ENCODE results near the gene CXCL8. TPM values are rescaled to one million over a fixed set of nuclear protein-coding genes. Genes with fewer than 3 reads are reported as not detected.

The CXCL8 gene
- total and polyA plus RNA-seq, 4 donors: 0.33 to 3.8 (median 1.1) TPM

DNA sequence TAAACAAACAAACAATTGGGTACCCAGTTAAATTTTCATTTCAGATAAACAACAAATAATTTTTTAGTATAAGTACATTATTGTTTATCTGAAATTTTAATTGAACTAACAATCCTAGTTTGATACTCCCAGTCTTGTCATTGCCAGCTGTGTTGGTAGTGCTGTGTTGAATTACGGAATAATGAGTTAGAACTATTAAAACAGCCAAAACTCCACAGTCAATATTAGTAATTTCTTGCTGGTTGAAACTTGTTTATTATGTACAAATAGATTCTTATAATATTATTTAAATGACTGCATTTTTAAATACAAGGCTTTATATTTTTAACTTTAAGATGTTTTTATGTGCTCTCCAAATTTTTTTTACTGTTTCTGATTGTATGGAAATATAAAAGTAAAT lies 2.9 kb downstream of the CXCL8 start:
- peaks cover 0 to 3% (median 0%) of the 10 kb centered on the region in 4 donors for H3K27me3 ChIP-seq (ENCODE audit: control insufficient read depth in 4 of 4, insufficient read depth in 4 of 4, low read length in 3 of 4)
- DNase-seq (ENCODE audit: low spot score): no peak
- H3K36me3 ChIP-seq (ENCODE audit: control insufficient read depth in 4 of 4, insufficient read depth in 3 of 4, low read depth in 1 of 4, low read length in 3 of 4): no peaks in the 10 kb centered on the region
- no peaks in the 10 kb centered on the region for H3K9me3 ChIP-seq (ENCODE audit: control insufficient read depth in 4 of 4, low read length in 3 of 4)
- H3K9ac ChIP-seq (ENCODE audit: low read depth in 1 of 2, low read length in 2 of 2): no peak overlapping the region
- H3K27ac ChIP-seq (ENCODE audit: low read depth in 1 of 2, low read length in 2 of 2): no peak overlapping the region
- H3K4me1 ChIP-seq (ENCODE audit: control insufficient read depth in 4 of 4, insufficient read depth in 4 of 4, low read length in 3 of 4): peaks cover 0 to 4% (median 2%) of the 10 kb centered on the region in 4 donors
- no peak overlapping the region for H3K4me3 ChIP-seq (ENCODE audit: low read depth in 1 of 3, low read length in 3 of 3)
- no peak for TF ChIP-seq HNF4G (IDR thresholded peaks at IDR 0.05)
- no peak for TF ChIP-seq JUND (IDR thresholded peaks at IDR 0.05)
- no peak for TF ChIP-seq HNF4A (conservative IDR thresholded peaks at IDR 0.05)
- no peak for TF ChIP-seq TAF1 (conservative IDR thresholded peaks at IDR 0.05)
- TF ChIP-seq SP1 (IDR thresholded peaks at IDR 0.05): no peak
- no peak for TF ChIP-seq NR2F2 (IDR thresholded peaks at IDR 0.05)
- no peak for TF ChIP-seq EGR1 (IDR thresholded peaks at IDR 0.05; ENCODE audit: low read depth in 2 of 2)
- TF ChIP-seq GABPA (IDR thresholded peaks at IDR 0.05 in 1 of 2, conservative IDR thresholded peaks at IDR 0.05 in 1 of 2): no peak
- TF ChIP-seq, protein P1, sequence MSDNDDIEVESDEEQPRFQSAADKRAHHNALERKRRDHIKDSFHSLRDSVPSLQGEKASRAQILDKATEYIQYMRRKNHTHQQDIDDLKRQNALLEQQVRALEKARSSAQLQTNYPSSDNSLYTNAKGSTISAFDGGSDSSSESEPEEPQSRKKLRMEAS (IDR thresholded peaks at IDR 0.05): no peak
- TF ChIP-seq, protein P2, sequence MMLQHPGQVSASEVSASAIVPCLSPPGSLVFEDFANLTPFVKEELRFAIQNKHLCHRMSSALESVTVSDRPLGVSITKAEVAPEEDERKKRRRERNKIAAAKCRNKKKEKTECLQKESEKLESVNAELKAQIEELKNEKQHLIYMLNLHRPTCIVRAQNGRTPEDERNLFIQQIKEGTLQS (IDR thresholded peaks at IDR 0.05): no peak
- no peak for TF ChIP-seq FOXA1 (IDR thresholded peaks at IDR 0.05)
- WGBS: 91% methylated on average over 1 of the region's 1 CpG

DNA sequence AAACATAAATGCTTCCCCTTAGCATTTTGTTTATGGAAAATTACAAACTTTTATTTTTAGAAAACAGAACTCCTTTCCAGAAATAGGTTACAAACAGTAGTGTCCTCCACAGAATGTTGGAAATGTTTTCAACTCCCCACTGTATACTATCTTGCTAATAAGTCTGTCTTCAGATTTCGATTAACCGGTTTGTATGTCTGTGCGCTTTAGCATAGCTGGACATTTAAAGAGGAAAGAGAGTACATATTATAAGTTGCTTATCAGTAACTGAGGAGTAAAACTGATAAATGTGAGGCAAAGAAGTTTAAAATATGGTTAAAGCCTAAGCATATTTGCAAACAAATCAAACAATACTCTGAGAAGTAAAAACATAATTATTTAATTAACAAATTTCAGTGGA lies 3.4 kb downstream of the CXCL8 start:
- H3K27me3 ChIP-seq (ENCODE audit: control insufficient read depth in 4 of 4, insufficient read depth in 4 of 4, low read length in 3 of 4): no peaks in the 10 kb centered on the region
- H3K27ac ChIP-seq (ENCODE audit: low read depth in 1 of 2, low read length in 2 of 2): no peak overlapping the region
- WGBS: 96% methylated on average over 3 of the region's 3 CpGs
- H3K4me3 ChIP-seq (ENCODE audit: low read depth in 1 of 3, low read length in 3 of 3): no peak overlapping the region
- H3K9me3 ChIP-seq (ENCODE audit: control insufficient read depth in 4 of 4, low read length in 3 of 4): no peaks in the 10 kb centered on the region
- no peak for DNase-seq (ENCODE audit: low spot score)
- TF ChIP-seq RAD21 (IDR thresholded peaks at IDR 0.05) (no peak), HNF4A (conservative IDR thresholded peaks at IDR 0.05) (no peak)
- H3K36me3 ChIP-seq (ENCODE audit: control insufficient read depth in 4 of 4, insufficient read depth in 3 of 4, low read depth in 1 of 4, low read length in 3 of 4): no peaks in the 10 kb centered on the region
- peaks cover 0 to 4% (median 2%) of the 10 kb centered on the region in 4 donors for H3K4me1 ChIP-seq (ENCODE audit: control insufficient read depth in 4 of 4, insufficient read depth in 4 of 4, low read length in 3 of 4)
- H3K9ac ChIP-seq (ENCODE audit: low read depth in 1 of 2, low read length in 2 of 2): no peak overlapping the region

DNA sequence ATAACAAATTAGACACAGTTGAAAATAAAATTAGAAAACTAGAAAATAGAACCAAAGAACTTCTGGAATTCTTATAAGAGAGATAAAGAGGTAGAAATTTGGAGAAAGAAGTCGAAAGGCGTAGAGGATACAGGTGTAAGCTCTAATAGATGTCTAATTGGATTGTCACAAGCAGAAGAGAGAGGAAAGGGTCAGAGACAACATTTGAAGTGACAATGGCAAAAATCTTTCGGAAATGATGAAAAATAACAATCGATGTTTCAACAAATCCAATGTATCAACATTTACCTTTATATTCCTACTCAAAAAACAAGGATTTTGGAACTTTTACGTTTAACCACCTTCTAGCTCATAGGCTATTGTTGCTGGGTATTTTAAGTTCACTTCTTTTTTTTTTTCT lies 3.8 kb downstream of the CXCL8 start:
- DNase-seq (ENCODE audit: low spot score): no peak
- Histone ChIP-seq H3K27me3 (ENCODE audit: control insufficient read depth in 4 of 4, insufficient read depth in 4 of 4, low read length in 3 of 4) (no peaks in the 10 kb centered on the region), H3K4me3 (ENCODE audit: low read depth in 1 of 3, low read length in 3 of 3) (no peak overlapping the region), H3K9me3 (ENCODE audit: control insufficient read depth in 4 of 4, low read length in 3 of 4) (no peaks in the 10 kb centered on the region), H3K4me1 (ENCODE audit: control insufficient read depth in 4 of 4, insufficient read depth in 4 of 4, low read length in 3 of 4) (peaks cover 0 to 4% (median 2%) of the 10 kb centered on the region in 4 donors), H3K27ac (ENCODE audit: low read depth in 1 of 2, low read length in 2 of 2) (no peak overlapping the region), H3K36me3 (ENCODE audit: control insufficient read depth in 4 of 4, insufficient read depth in 3 of 4, low read depth in 1 of 4, low read length in 3 of 4) (no peaks in the 10 kb centered on the region), H3K9ac (ENCODE audit: low read depth in 1 of 2, low read length in 2 of 2) (no peak overlapping the region)
- 75% methylated on average over 5 of the region's 5 CpGs for whole genome bisulfite sequencing
- TF ChIP-seq RAD21 (IDR thresholded peaks at IDR 0.05): no peak
- TF ChIP-seq HNF4A (conservative IDR thresholded peaks at IDR 0.05): no peak
- no peak for TF ChIP-seq ZBTB33 (IDR thresholded peaks at IDR 0.05)
- TF ChIP-seq CTCF (IDR thresholded peaks at IDR 0.05; ENCODE audit: low read depth, low read length, missing input control): no peak
- no peak for TF ChIP-seq GABPA (IDR thresholded peaks at IDR 0.05 in 1 of 2, conservative IDR thresholded peaks at IDR 0.05 in 1 of 2)
- no peak for TF ChIP-seq TAF1 (conservative IDR thresholded peaks at IDR 0.05)
- no peak for TF ChIP-seq FOXA2 (IDR thresholded peaks at IDR 0.05)
- TF ChIP-seq, protein P1 (IDR thresholded peaks at IDR 0.05): no peak
- no peak for TF ChIP-seq YY1 (IDR thresholded peaks at IDR 0.05)
- TF ChIP-seq HNF4G (IDR thresholded peaks at IDR 0.05): no peak
- TF ChIP-seq NR2F2 (IDR thresholded peaks at IDR 0.05): no peak
- no peak for TF ChIP-seq FOXA1 (IDR thresholded peaks at IDR 0.05)
- TF ChIP-seq, protein P3, sequence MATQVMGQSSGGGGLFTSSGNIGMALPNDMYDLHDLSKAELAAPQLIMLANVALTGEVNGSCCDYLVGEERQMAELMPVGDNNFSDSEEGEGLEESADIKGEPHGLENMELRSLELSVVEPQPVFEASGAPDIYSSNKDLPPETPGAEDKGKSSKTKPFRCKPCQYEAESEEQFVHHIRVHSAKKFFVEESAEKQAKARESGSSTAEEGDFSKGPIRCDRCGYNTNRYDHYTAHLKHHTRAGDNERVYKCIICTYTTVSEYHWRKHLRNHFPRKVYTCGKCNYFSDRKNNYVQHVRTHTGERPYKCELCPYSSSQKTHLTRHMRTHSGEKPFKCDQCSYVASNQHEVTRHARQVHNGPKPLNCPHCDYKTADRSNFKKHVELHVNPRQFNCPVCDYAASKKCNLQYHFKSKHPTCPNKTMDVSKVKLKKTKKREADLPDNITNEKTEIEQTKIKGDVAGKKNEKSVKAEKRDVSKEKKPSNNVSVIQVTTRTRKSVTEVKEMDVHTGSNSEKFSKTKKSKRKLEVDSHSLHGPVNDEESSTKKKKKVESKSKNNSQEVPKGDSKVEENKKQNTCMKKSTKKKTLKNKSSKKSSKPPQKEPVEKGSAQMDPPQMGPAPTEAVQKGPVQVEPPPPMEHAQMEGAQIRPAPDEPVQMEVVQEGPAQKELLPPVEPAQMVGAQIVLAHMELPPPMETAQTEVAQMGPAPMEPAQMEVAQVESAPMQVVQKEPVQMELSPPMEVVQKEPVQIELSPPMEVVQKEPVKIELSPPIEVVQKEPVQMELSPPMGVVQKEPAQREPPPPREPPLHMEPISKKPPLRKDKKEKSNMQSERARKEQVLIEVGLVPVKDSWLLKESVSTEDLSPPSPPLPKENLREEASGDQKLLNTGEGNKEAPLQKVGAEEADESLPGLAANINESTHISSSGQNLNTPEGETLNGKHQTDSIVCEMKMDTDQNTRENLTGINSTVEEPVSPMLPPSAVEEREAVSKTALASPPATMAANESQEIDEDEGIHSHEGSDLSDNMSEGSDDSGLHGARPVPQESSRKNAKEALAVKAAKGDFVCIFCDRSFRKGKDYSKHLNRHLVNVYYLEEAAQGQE (IDR thresholded peaks at IDR 0.05): no peak
- TF ChIP-seq SP1 (IDR thresholded peaks at IDR 0.05): no peak

Measured in liver (tissue), 9 donors.